AG08396 (cell line): ENCODE measurements around the gene NPAS3.

Experiments
- DNase-seq: peaks from one replicate; pipeline ENCODE4 v3.0.0; 2012; ENCODE audit warnings: low spot score, mixed read lengths

NPAS3 gene

DNA sequence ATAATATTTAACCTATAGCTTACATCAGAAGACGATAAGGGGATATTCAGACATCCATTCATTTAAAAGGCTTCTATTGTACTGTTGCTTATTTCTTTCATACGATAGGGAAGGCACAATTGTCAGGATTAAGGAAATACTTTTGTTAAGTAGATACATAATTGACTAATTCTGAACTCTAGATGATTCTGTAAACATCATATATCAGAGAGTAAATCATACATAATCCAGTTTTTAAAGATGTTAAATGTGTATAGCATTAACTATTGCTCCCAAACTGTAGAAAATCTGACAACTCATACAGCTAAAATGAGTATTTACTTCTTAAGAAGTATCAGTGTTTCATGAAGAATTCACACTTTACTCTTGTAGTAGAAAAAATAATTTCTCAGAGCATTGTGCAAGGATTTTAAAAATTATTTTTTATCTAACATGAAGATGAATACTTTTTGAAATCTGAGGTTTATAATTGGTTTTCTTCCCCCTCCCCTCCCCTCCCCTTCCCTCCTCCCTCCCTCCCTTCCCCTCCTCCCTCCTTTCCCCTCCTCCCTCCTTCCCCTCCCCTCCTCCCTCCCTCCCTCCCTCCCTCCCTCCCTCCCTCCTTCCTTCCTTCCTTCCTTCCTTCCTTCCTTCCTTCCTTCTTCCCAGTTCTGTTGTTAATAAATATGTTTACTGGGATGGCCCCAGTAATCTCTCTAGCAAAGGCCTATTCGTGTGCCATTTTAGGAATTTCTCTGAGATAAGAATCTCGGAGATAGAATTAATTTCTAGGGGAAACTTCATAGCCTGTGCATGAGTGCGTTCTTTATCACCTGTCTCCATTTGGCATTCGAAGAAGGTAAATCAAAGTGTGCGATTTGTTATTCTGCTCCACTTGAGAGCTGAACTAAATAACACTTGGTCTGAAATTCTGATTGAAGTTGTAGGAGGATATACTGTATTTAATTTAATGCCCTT is 2.3 kb downstream of the NPAS3 start:
- no peak for DNase-seq

DNA sequence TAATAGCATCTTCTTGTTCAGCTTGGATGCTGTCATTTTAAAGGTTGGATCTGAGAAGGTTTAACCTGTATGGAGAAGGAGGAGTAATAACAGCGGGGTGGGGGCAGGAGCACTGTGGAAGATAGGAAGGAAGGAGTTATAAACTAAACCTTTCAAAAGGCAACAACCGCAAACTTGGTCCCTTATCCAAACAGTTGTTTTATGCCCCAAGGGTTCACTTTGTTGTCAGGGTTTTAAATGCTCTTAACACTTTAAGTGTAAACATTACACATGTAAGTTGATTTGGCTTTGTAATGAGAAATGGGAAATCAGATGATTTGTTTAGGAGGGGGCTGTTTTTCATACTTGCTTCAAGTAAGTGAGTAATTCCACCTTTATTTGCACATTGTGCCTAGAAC is 3.0 kb downstream of the NPAS3 start:
- no peak for DNase-seq

DNA sequence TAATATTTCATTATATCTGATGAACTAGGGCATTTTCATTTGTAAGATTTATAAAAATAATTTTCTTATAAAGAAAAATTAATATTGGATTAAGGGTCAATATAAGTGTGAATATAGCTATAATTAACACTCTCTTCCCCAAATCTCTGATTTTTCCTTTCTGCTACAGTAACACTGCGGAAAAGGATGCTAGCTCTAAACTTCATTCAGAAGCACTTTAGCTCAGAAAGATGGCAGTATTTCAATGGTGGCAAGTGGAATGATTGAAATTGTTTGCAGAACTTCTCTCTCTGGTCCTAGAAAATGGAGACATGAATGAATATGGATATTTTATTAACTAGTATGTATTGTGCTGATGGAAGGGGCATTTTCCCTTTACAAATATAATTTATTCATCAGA is 8.4 kb downstream of the NPAS3 start:
- no peak for DNase-seq

DNA sequence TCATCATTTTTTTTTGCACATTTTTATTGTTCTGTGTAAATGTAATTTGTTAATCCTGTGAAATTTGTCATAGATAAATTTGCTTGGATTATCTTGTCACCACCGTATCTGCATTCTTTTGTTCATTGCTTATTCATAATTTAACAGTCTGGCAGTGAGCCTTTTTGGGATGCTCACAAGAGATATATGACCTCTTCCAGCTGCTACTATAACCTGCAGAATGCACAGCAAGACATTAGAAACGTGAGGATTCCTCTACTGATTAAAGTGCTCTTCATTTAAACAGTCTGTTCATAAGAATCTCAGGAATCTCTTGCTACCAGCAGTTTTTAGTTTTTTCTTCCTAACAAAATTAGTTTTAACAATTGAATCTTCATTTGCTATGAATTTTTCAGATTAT is 9.1 kb downstream of the NPAS3 start:
- no peak for DNase-seq

DNA sequence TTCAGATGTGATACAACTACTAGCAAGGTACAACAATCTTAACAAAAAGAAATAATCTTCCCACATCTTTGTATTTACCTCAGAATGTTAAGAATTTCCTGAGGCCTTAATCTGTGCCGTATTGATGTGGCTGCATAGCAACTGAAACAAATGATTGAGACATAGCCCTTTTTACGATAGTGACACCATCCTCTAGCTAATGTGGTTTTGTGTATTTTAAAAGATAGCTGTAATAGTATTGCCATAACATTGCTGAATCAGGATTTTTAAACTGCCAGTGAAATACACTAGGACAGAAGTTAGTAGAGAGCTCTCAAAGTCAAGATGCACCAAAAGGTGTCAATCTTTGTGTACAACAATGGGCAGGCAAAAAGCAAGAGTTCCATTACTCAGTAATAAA is 11.9 kb downstream of the NPAS3 start:
- DNase-seq, result no peak

DNA sequence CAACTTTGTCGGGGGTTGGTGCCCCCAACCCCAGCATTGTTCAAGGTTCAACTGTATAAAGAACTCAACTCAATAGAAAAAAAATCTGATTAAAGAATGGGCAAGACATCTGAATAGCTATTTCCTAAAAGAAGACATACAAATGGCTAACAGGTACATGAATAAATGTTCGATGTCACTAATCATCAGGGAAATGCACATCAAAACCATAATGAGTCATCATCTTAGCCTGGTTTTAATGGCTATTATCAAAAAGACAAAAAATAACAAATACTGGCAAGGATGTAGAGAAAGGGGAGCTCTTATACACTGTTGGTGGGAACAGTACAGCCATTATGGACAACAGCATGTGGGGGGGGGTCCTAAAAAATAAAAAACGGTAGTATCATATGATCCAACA is 28.7 kb downstream of the NPAS3 start:
- DNase-seq, result no peak

DNA sequence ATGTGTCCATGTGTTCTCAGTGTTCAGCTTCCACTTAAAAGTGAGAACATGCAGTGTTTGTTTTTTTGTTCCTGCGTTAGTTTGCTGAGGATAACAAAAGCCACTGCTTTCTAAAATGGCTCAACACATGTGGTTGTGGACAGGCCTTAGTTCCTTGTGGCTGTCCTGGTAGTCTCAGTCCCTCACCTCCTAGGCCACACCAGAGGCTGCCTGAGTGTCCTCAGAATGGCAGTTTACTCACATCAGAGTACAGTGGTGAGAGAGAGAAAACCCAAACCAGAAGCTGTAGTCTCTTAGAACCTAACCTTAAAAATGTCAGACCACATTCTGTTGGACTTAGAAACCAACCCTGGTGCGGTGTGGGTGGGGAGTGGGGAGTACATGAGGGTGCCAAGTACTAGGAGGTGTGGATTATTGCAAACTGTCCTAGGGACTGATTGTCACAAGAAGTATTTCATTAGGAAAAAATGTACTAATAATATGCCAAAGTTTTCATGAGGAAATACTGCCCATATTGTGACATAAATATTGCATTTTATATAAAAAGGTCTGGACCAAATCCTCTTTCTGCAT is 30.4 kb downstream of the NPAS3 start:
- DNase-seq, result no peak

DNA sequence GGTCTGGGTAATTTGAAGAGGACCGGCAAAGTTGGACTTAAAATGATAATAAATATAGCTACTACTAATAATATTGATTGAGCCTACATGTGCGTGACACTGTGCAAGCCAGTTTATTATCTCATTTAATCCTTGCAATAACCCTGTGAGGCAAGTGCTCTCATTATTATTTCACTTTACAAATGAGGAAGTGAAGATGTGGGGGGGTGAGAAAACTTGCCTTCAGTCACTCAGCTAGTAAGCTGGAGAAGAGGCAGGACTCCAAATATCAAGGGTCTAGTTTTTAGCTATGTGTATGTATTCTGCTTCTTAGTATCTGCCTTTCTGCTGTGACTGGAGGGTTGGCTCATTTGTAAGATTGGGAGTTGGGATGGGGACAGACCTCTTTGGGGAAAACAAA is 39.2 kb downstream of the NPAS3 start:
- DNase-seq, result no peak

DNA sequence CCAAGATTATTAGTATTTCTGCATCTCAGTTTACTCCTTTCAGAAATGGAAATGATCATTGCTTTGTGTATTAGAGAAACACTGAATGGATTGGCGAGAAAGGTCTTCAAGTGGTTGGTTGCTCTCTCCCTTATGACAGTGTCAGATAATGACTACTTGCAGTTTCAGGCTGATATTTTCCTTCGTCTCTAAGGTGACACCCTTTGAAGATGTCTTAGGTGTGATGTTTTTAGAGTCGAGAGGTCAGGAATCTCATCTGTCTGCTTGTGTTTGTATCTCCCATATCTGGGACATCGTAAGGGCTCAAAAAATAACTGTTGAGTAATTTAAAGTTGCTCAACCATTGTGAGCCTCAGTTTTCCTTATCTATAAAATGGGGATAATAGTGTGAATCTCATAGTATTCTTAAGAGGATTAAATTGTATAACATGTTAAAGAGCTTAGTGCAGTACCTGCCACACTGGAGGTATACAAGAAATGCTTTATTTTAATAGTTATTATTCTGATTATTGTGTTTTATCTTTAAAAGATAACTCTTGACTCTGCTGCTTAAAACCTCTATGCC is 40.1 kb downstream of the NPAS3 start:
- DNase-seq, result no peak

DNA sequence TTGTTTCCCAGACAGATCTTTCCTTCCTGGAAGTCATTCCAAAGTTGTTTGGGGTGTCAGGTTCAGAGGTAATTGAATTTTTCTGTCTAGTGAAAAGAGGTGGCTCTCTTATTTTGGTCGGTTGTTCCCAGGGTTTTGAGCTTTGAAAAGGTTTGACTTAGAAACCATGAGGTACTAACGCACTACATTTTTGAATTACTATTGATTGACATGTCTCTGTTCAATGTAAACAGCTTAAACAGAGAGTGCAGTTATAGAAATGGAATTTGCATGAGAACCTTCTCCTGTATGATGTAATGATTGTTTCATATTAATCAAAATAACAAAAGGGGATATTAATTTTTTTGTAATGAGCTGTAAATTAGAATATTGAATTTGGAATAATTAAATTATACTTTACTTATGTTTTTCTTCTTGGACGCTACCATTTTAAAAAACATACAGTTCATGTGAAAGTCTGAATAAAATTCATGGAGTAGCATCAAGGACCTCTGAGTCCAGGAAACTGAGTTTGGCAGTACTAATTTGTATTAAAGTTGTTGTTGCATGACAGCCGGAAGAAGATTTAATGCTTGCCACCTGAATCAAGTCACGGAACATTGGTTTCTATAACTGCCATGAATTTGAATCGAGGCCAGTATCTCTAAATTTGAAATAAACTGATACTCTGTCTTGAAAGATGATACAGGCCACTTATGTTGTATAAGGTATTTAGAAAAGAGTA is 41.7 kb downstream of the NPAS3 start:
- no peak for DNase-seq

DNA sequence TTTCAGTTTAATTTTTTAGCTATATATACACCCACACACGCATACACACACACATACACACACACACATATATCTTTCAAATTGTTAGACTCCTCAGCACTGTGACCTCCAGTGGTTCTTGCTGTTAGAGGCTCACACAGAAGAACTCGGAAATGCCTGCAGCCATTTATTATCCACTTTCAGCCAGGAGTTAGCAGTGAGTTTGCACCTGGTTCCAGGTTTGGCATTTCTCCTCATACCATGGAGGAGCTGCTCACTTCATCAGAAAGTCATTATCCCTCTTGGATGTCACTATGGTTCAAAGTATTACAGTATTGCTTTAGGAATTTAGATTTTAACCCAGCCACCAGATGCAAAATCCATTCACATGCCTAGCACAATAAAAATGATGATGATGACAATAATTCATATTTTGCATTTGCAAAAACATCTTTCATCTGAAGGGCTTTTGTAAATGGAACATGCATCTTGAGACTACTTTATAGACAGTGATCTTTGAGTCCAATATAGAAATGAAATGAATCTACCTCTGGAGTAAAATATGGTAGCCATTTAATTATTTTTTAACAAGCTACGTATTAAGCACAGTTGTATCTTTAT is 42.3 kb downstream of the NPAS3 start:
- DNase-seq, result no peak

DNA sequence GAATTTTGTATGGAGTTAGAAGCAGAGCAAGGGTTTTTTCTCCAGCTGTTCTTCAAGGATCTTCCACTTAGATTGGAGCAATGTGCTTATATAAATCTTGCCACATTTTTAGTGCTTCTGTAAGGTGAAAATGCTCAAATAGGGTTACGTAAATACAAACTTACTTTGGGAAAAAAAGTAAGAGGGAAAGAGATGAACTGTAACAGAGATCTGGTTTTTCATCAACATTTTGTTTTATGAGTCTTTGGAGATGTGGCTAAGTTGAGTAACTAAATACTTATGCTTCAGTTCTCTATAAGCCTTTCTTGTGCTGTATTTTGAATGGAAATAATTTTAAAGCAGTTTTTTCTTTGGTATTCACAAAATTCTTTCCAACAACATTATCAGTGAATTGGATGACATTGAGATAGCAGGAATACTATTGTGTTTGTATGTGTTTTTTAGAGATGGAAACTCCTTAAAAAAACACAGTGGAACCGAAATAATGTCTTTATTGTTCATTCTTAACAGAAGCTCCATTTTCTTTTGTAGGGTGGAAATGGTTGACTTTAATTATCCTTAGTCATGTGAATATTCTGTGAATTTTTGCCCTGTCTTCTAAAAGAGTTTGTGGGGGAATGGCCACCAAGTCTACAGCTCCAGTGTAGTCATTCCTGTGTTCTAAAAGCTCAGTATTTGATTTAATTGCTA is 45.7 kb downstream of the NPAS3 start:
- no peak for DNase-seq

DNA sequence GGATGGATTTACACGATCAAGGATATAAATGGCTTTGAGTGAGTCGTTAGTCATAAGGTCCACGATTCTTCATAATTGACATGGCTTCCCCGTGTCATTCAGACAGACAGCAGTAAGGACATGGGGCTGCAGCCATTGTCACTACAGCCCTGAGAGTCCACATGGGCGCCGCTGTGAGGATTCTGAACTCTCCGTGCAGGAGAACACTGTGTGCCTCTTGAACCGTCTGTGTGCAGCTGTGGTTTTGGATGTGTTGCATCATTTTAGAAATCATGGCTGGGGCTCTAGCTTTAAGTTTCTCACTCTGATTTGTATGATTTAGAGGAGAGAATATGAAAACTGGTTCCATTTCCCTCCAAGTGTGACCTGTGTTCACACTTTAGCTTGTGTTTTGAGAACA is 47.2 kb downstream of the NPAS3 start:
- no peak for DNase-seq

DNA sequence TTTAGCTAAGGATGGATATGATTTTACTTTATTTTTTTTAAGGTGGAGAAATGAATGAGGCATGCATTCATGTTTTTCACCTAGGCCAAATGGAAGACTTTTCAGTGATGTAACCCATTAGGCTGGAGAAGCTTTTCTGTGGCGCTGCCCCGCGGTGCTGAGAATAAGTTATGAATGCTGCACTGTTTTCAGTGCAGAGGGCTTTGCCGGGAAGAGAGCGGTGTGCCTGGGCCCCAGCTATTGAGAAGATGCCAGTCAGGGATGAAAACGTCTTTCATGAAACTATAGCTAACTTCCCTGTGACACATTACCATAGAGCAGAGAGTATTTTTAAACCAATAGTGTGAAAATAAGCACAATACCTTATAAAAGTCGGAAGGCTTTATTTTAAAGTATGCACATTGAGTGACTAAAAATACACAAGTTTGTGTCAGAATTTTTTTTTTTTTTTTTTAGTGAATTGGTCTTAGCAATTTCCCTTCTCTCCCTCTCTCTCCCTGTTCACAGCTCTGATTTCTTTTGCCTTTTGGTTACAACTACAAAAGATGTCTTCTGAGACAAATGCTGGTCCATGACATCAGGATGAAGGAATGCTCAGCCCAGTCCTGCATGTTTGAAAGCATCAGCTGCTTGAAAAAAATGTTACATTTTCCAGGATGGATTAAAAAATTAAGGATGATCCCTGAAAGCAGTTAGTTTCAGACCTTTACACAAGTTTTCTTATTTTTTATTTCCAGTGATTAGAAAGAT is 48.3 kb downstream of the NPAS3 start:
- peak; percentile 21 for DNase-seq

DNA sequence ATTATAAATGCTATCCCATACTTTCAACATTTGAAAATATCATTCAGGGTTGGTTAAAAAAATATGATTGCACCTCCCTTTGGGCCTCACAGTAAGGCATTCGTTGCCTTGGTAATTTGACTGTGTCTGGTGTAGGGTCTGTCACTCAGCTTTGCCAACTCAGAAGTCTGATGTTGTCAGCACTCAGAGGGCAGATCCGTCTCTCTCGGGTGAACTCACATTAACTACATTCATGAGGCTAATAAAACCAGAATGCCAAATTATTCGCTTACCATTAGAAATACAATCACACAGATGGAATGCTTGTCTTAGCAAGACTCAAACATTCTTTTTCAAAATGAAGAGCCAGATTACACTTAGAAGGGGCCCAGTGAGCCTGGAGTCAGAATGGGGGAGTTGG is 53.0 kb downstream of the NPAS3 start:
- no peak for DNase-seq

DNA sequence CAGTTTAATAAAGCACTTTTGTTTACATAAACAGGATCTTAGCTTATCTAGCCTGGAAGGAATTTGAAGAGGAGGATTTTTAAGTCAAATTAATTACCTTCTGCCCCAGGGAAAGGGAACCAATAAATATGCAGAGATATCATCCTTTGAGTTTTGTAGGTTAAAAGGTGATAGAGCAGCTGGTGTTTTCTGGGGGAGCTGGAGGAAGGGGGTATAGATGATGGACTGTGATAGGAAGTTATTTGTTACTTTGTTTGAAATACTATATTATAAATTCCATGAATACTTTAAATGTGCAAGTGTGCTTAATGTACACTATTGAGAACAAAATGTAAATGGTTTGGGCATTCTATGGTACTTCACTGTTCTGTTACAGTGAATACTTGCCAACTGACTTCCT is 55.2 kb downstream of the NPAS3 start:
- no peak for DNase-seq

DNA sequence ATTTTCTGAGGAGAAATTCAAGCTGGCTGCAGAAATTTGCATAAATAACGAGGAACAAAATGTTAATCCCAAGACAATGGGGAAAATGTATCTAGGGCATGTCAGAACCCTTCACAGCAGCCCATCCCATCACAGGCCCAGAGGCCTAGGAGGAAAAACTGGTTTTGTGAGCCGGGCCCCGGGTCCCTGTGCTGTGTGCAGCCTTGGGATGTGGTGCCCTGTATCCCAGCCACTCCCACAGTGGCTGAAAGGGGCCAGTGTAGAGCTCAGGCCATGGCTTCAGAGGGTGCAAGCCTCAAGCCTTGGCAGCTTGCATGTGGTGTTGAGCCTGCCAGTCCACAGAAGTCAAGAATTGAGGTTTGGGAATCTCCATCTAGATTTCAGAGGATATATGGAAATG is 57.7 kb downstream of the NPAS3 start:
- no peak for DNase-seq

DNA sequence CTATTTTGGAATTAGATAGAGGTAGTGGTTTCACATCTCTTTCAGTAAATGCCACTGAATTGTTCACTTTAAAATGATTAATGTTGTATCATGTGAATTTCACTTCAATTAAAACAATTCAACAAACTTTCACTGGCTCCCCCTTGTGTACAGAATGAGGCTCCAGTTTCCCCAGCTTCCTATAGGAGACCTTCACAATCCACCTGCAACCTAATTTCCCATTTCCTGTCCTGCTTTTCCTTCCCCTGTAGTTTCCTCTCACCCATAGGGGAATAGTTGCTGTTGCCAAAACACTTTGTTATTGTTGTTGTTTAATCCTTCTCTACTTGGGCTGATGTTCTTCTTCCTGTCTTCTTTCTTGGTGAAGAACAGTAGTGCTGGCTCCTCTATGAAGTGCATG is 59.8 kb downstream of the NPAS3 start:
- DNase-seq, result peak; percentile 16

DNA sequence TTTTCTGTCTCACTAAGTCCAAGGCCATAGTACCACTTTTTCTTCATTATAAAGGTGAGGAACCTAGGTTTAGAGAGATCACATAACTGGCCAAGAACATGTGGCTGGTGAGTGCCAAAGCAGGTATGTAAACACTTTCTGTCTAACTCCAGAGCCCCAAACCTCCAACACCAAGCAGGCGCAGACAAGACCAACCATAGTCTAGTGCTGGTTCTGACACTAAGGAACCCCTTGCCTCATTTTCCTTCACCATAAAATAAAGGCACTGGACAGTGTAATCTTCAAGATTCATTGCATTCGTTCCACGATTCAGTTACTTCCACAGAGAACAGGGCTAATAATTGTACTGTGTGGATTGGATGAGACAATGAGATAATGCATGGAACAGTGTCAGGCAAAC is 71.0 kb downstream of the NPAS3 start:
- DNase-seq, result no peak

DNA sequence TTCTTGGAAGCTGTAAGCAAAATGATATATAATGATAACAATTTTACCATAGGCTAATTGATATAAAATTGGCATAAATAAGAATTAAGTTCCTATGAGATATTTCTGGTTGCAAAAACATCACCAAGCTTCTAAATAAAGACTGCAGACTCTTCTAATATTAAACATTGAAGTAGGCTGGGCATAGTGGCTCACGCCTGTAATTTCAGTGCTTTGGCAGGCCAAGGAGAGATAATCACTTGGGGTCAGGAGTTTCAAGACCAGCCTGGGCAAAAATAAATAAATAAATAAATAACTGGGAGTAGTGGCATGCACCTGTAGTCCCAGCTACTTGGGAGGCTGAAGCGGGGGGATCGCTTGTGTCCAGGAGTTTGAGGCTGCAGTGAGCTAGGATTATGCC is 71.8 kb downstream of the NPAS3 start:
- DNase-seq, result no peak

DNA sequence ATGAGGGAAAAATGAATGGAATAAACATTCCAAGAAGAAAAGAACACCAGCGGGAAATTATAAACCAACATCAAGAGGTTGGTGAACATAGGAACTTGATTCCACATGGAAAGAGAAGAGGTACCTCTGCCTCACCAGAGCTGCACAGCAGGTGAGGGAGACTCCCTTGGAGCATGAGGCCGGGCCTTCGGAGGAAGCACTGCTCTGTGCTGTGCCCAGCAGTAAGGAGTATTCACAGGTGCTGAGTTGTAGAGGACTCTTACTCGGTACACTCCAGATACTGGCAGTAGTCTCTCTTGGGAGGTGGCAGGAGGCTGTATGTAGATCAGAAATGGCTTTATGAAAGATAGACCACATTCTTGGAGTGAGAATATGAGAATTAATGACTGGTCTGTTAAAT is 76.0 kb downstream of the NPAS3 start:
- DNase-seq, result no peak
